K562 (cell line): Measurements from ENCODE around the gene ATF7IP. TPM values are rescaled to one million over a fixed set of nuclear protein-coding genes. Genes with fewer than 3 reads are reported as not detected.

ENCODE experiments used
- ATAC-seq: fragments of 200-7000 bp; cut with Tn5 transposase; 3 replicates; pipeline ENCODE4 v1.9.1; 2020; ENCODE audit warnings: moderate library complexity
- BruUV-seq: library from RNA; stranded (reverse); fragments of 400-500 nt; replicated peaks from 2 replicates; lab custom pipeline; 2021; lab: Mats Ljungman, UMichigan
- CTCF ChIA-PET: fragments of 300-600 bp; formaldehyde crosslinking; extraction: SDS; loops from one replicate; lab custom pipeline; 2021; ENCODE audit warnings: low intra/inter-chr PET ratio; lab: Yijun Ruan, JAX
- POLR2A ChIA-PET: fragments of 300-600, 350-650 bp; sonication (Branson Sonifier 250); formaldehyde crosslinking; extraction: SDS; loops from one replicate; lab custom pipeline; 2021; ENCODE audit warnings: antibody characterized with exemption, inconsistent platforms; lab: Yijun Ruan, JAX
- DNase-seq, 4 experiments: peaks; one replicate each; pipeline versions ENCODE4 v3.0.0 to v3.0.0-alpha.2; 2011 to 2018; ENCODE audit warnings: low spot score in 3 of 4, mixed read lengths in 3 of 4; ENCODE audit errors: extremely low read depth in 1 of 4
- FAIRE-seq: peaks from 2 replicates; lab custom pipeline; 2011; peaks lifted over from hg19 to GRCh38; lab: Jason Lieb, UNC
- H2AFZ ChIP-seq: 2 replicates; pipeline ENCODE4 v1.6.0; 2011; ENCODE audit warnings: low read depth, low read length, control low read depth, inconsistent platforms
- H3K27ac ChIP-seq: fragments of 200-600 bp; 3 replicates; pipeline ENCODE4 v1.8.0; 2011; ENCODE audit warnings: low read depth, mild to moderate bottlenecking, control low read depth, inconsistent platforms, low read length, moderate library complexity, mixed read lengths; ENCODE audit errors: extremely low read depth
- H3K27me3 ChIP-seq, 2 experiments: fragments of 300-600 bp in 1 of 2; 2 replicates in 1 of 2; 3 replicates in 1 of 2; pipeline versions ENCODE4 v1.6.0 to v1.8.0; 2011; ENCODE audit warnings: inconsistent platforms in 2 of 2, low read length in 2 of 2, mild to moderate bottlenecking in 1 of 2, mixed read lengths in 1 of 2, moderate library complexity in 1 of 2; ENCODE audit not compliant: control insufficient read depth in 2 of 2, insufficient read depth in 2 of 2
- H3K36me3 ChIP-seq: fragments of 300-600 bp; 3 replicates; pipeline ENCODE4 v1.8.0; 2011; ENCODE audit warnings: mild to moderate bottlenecking, low read length, inconsistent platforms; ENCODE audit not compliant: control insufficient read depth, insufficient read depth
- H3K4me1 ChIP-seq, 2 experiments: fragments of 200-600 bp in 1 of 2; replicated peaks in 1 of 2; 2 replicates in 1 of 2; 3 replicates in 1 of 2; pipeline versions ENCODE4 v1.5.1 to v1.8.0; 2011; ENCODE audit warnings: inconsistent platforms in 2 of 2, low read length in 2 of 2, mild to moderate bottlenecking in 1 of 2, mixed read lengths in 1 of 2, moderate library complexity in 1 of 2; ENCODE audit not compliant: control insufficient read depth in 2 of 2, insufficient read depth in 2 of 2
- H3K4me2 ChIP-seq: 2 replicates; pipeline ENCODE4 v1.6.1; 2011; ENCODE audit warnings: low read length, control low read depth, inconsistent platforms, mixed read lengths; ENCODE audit not compliant: insufficient read depth
- H3K4me3 ChIP-seq: fragments of 200-600 bp; sonication (generic), shearing (Covaris generic); 2 replicates; pipeline ENCODE4 v1.5.1; 2016; ENCODE audit warnings: control low read depth, inconsistent platforms
- H3K79me2 ChIP-seq: fragments of 200-600 bp; 3 replicates; pipeline ENCODE4 v1.8.0; 2011; ENCODE audit warnings: low read length, inconsistent platforms; ENCODE audit not compliant: control insufficient read depth, insufficient read depth
- H3K9ac ChIP-seq, 2 experiments: 2 replicates each; pipeline versions ENCODE4 v1.6.0 to v1.6.1; 2011; ENCODE audit warnings: low read depth in 2 of 2, low read length in 2 of 2, control low read depth in 1 of 2, inconsistent platforms in 1 of 2, mild to moderate bottlenecking in 1 of 2, mixed read lengths in 1 of 2; ENCODE audit not compliant: insufficient read depth in 1 of 2
- H3K9me1 ChIP-seq: one replicate; pipeline ENCODE4 v1.6.0; 2011; ENCODE audit warnings: inconsistent platforms, mild to moderate bottlenecking, low read length, moderate library complexity; ENCODE audit not compliant: control insufficient read depth, insufficient read depth
- H3K9me3 ChIP-seq: replicated peaks from 2 replicates; pipeline ENCODE4 v1.5.1; 2011; ENCODE audit warnings: low read depth, low read length, inconsistent platforms; ENCODE audit not compliant: control insufficient read depth, insufficient read depth
- H4K20me1 ChIP-seq: replicated peaks from 2 replicates; pipeline ENCODE4 v1.6.1; 2011; ENCODE audit warnings: low read length, inconsistent platforms, mixed read lengths; ENCODE audit not compliant: control insufficient read depth, insufficient read depth
- CEBPG ChIP-seq, 3 experiments: fragments of 200-800 bp in 1 of 3; sonication (Bioruptor generic) in 1 of 3; sonication (generic) in 1 of 3; formaldehyde crosslinking in 1 of 3; IDR thresholded peaks in 2 of 3; conservative IDR thresholded peaks in 1 of 3; 2 replicates each; pipeline versions ENCODE4 v1.6.1 to v1.8.0; 2016 to 2022; ENCODE audit warnings: missing compliant biosample characterization in 2 of 3, missing genetic modification characterization in 2 of 3, mild to moderate bottlenecking in 1 of 3, missing genetic modification reagents in 1 of 3
- CTBP1 ChIP-seq: fragments of 450-650 bp; IDR thresholded peaks from 2 replicates; pipeline ENCODE4 v1.6.1; 2016; ENCODE audit warnings: borderline replicate concordance
- CXXC5 ChIP-seq: fragments of 250-450 bp; sonication (Bioruptor Pico); IDR thresholded peaks from 2 replicates; pipeline ENCODE4 v1.8.0; 2022; ENCODE audit warnings: inconsistent platforms, mild to moderate bottlenecking, moderate library complexity
- GTF2A2 ChIP-seq: IDR thresholded peaks from 2 replicates; pipeline ENCODE4 v1.6.1; 2016; ENCODE audit warnings: mild to moderate bottlenecking, missing genetic modification characterization, missing compliant biosample characterization
- HDGF ChIP-seq: fragments of 450-650 bp; IDR thresholded peaks from 2 replicates; pipeline ENCODE4 v1.6.1; 2016
- HLTF ChIP-seq: fragments of 450-650 bp; IDR thresholded peaks from 2 replicates; pipeline ENCODE4 v1.6.1; 2016
- PCBP1 ChIP-seq: fragments of 200-400 bp; formaldehyde crosslinking; IDR thresholded peaks from 2 replicates; pipeline ENCODE4 v1.6.1; 2018; ENCODE audit warnings: mild to moderate bottlenecking, low read depth, low read length; ENCODE audit not compliant: poor library complexity, severe bottlenecking
- RBM39 ChIP-seq: fragments of 200-400 bp; formaldehyde crosslinking; optimal IDR thresholded peaks from 2 replicates; pipeline ENCODE3; 2018; ENCODE audit warnings: low read depth, low read length
- SMARCA4 ChIP-seq: fragments of 450-650 bp; IDR thresholded peaks from 2 replicates; pipeline ENCODE4 v1.6.1; 2016
- ZNF124 ChIP-seq: sonication (generic); formaldehyde crosslinking; IDR thresholded peaks from 2 replicates; pipeline ENCODE4 v1.8.1; 2022; ENCODE audit warnings: missing genetic modification reagents
- ZNF583 ChIP-seq: fragments of 250-450 bp; sonication (Bioruptor Pico); IDR thresholded peaks from 2 replicates; pipeline ENCODE4 v1.4.0; 2020
- WGBS: fragments of 100-300 bp; shearing (Covaris generic); methylation state at CpG from one replicate; pipeline ENCODE4 v1.1.6; 2016; ENCODE audit warnings: low coverage, mixed read lengths; ENCODE audit not compliant: insufficient coverage; ENCODE audit errors: missing lambda C conversion rate; 5-methylcytosine and 5-hydroxymethylcytosine counted together
- in situ Hi-C: fragments of 300-500 bp; cut with MboI; formaldehyde crosslinking; loops from 4 replicates; pipeline ENCODE4 v1.15.0; 2018; ENCODE audit warnings: inconsistent platforms, mixed read lengths
- intact Hi-C: fragments of 100-400 bp; cut with micrococcal nuclease; formaldehyde crosslinking; loops from 2 replicates; pipeline ENCODE4 v1.14.2; 2022
- polyA plus RNA-seq, 8 experiments: library from polyadenylated mRNA; depleted of rRNA in 4 of 8; stranded (reverse) in 5 of 8; unstranded in 3 of 8; fragments of >200 nt; fragmentation: Nextera tagmentation in 2 of 8; fragmentation: Illumina TruSeq in 1 of 8; extraction: Ambion mirVana in 2 of 8; extraction: Trizol in 1 of 8; gene quantifications; 2 replicates each; pipeline versions ENCODE4 v1.2.1 to v1.2.3, GENCODE V29; 2011 to 2014; ENCODE audit warnings: inconsistent platforms in 1 of 8, missing spikeins in 1 of 8
- total RNA-seq, 7 experiments: library from RNA; depleted of rRNA in 6 of 7; stranded (reverse); fragments of >200 nt in 6 of 7; fragmentation: Illumina TruSeq in 2 of 7; extraction: Trizol in 2 of 7; gene quantifications; 2 replicates each; pipeline versions ENCODE4 v1.2.1 to v1.2.3, GENCODE V29; 2011 to 2021; ENCODE audit warnings: low replicate concordance in 1 of 7
- TF ChIP-seq, protein P1 (sequence below): fragments of 250-450 bp; sonication (Bioruptor Pico); IDR thresholded peaks from 2 replicates; pipeline ENCODE4 v1.9.0; 2021; ENCODE audit warnings: mild to moderate bottlenecking
- TF ChIP-seq, protein P2 (sequence below): fragments of 450-650 bp; formaldehyde crosslinking; IDR thresholded peaks from 2 replicates; pipeline ENCODE4 v1.4.0; 2020; ENCODE audit warnings: mild to moderate bottlenecking, moderate library complexity

Gene ATF7IP
- total and polyA plus RNA-seq, 9 of the 15 experiments (the other 6 are each of a cell fraction or from before 2014, with no cell fraction given): 2.8 to 27.1 (median 11.0) TPM

DNA sequence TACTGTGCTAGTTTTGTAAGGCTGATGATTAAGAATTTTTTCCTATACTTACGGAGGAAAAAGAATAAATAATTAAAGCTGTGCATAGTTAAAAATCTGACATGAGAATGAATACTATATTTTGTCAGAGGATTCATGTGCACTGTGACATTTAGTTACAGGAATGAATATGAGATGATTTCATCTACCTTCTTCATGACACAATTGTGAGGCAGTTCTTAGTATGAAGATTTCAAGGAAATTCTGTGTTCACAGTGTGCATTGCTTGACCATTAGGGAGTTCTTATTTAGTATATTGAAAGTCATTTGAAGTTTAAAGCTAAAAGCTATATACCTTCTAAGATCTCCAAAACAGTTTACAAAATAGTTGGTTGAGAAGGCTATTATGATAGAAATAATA lies 70.1 kb downstream of the ATF7IP start:
- FAIRE-seq (no peak), ATAC-seq (no peak), DNase-seq (no peak)
- Histone ChIP-seq H3K36me3 (peaks cover 41% of the 10 kb centered on the region), H3K79me2 (peaks cover 30% of the 10 kb centered on the region), H3K9me1 (no peaks in the 10 kb centered on the region), H4K20me1 (no peaks in the 10 kb centered on the region), H3K4me1 (no peaks in the 10 kb centered on the region), H3K4me2 (no peak overlapping the region), H3K27me3 (no peaks in the 10 kb centered on the region), H3K9ac (no peak overlapping the region), H3K9me3 (no peaks in the 10 kb centered on the region), H3K27ac (no peak overlapping the region), H3K4me3 (no peak overlapping the region), H2AFZ (no peak overlapping the region)
- POLR2A ChIA-PET: no interaction called here
- in situ Hi-C loops: no loop called here
- TF ChIP-seq, protein P1, sequence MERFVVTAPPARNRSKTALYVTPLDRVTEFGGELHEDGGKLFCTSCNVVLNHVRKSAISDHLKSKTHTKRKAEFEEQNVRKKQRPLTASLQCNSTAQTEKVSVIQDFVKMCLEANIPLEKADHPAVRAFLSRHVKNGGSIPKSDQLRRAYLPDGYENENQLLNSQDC (CRISPR knock-in tag): no peak
- no peak for TF ChIP-seq GTF2A2 (tag)
- no peak for TF ChIP-seq CXXC5 (CRISPR knock-in tag)
- TF ChIP-seq ZNF124 (CRISPR knock-in tag): no peak
- TF ChIP-seq, protein P2, sequence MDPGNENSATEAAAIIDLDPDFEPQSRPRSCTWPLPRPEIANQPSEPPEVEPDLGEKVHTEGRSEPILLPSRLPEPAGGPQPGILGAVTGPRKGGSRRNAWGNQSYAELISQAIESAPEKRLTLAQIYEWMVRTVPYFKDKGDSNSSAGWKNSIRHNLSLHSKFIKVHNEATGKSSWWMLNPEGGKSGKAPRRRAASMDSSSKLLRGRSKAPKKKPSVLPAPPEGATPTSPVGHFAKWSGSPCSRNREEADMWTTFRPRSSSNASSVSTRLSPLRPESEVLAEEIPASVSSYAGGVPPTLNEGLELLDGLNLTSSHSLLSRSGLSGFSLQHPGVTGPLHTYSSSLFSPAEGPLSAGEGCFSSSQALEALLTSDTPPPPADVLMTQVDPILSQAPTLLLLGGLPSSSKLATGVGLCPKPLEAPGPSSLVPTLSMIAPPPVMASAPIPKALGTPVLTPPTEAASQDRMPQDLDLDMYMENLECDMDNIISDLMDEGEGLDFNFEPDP (CRISPR knock-in tag): no peak
- TF ChIP-seq RBM39: no peak
- no peak for TF ChIP-seq ZNF583 (CRISPR knock-in tag)
- no peak for TF ChIP-seq CEBPG (CRISPR knock-in tag; IDR thresholded peaks at IDR 0.05)
- TF ChIP-seq CEBPG (tag; conservative IDR thresholded peaks at IDR 0.05 in 1 of 2, IDR thresholded peaks at IDR 0.05 in 1 of 2): no peak
- no peak for TF ChIP-seq CTBP1
- no peak for TF ChIP-seq PCBP1
- TF ChIP-seq HDGF: no peak
- no peak for TF ChIP-seq SMARCA4
- no peak for TF ChIP-seq HLTF
- BruUV-seq: no TSS peak
- CTCF ChIA-PET: no interaction called here
- whole genome bisulfite sequencing: 92% methylated on average over 1 of the region's 1 CpG
- intact Hi-C loops: no loop called here
